Gastroesophageal sphincter (tissue), 3 donors: ENCODE data around the gene KLHL3.

ENCODE experiments used
- EP300 ChIP-seq: sonication (generic); formaldehyde crosslinking; IDR thresholded peaks from one replicate; pipeline ENCODE4 v1.6.1; 2017; ENCODE audit warnings: antibody characterized with exemption, mild to moderate bottlenecking
- POLR2A ChIP-seq, 2 donors: fragments of 450-650 bp; IDR thresholded peaks; one replicate each; pipeline ENCODE4 v1.6.1; 2017; ENCODE audit warnings: antibody characterized with exemption in 2 of 2, mild to moderate bottlenecking in 2 of 2, moderate library complexity in 1 of 2
- TF ChIP-seq, protein P1 (sequence below), 4 experiments: fragments of 200-600 bp in 2 of 4; fragments of 450-650 bp in 2 of 4; sonication (generic) in 1 of 4; IDR thresholded peaks; one replicate each; pipeline ENCODE4 v1.5.1; 2017 to 2019; ENCODE audit warnings: antibody characterized with exemption in 4 of 4, mild to moderate bottlenecking in 2 of 4, moderate library complexity in 2 of 4

DNA sequence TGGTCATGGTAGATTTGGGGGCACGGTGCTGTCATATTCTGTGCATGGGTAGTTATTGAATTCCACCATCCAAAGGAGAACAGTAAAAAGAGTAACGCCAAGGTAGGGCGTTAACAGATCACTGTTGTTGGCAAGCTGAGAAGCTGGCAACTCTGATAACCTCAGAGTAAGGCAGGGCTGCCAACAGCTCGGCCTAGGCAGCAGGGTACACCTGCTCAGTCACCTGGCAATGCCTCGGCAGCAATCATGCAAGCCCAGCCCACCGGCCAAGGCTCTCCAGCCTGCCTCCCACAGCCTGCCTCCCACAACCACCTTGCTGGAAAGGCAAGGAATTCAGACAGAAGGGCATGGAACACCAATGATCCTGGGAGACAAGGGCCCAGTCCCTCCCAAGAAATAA lies 63.9 kb downstream of the KLHL3 start:
- TF ChIP-seq, protein P1, sequence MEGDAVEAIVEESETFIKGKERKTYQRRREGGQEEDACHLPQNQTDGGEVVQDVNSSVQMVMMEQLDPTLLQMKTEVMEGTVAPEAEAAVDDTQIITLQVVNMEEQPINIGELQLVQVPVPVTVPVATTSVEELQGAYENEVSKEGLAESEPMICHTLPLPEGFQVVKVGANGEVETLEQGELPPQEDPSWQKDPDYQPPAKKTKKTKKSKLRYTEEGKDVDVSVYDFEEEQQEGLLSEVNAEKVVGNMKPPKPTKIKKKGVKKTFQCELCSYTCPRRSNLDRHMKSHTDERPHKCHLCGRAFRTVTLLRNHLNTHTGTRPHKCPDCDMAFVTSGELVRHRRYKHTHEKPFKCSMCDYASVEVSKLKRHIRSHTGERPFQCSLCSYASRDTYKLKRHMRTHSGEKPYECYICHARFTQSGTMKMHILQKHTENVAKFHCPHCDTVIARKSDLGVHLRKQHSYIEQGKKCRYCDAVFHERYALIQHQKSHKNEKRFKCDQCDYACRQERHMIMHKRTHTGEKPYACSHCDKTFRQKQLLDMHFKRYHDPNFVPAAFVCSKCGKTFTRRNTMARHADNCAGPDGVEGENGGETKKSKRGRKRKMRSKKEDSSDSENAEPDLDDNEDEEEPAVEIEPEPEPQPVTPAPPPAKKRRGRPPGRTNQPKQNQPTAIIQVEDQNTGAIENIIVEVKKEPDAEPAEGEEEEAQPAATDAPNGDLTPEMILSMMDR (IDR thresholded peaks at IDR 0.05), result no peak
- no peak for TF ChIP-seq EP300
- no peak for TF ChIP-seq POLR2A (IDR thresholded peaks at IDR 0.05)
